ENCODE data around the gene CHST11. TPM values are rescaled to one million over a fixed set of nuclear protein-coding genes. Genes with fewer than 3 reads are reported as not detected.
"Not testable (repeated sequence)": the region's sequence is repeated elsewhere in the genome, so short reads cannot be mapped to it uniquely, and the experiment has no call there.

The CHST11 gene
- polyA plus RNA-seq, 4 donors, result 6.6 to 8.7 (median 7.2) TPM

- DNase-seq (ENCODE audit: low read depth in 4 of 4, low spot score in 2 of 4), result no peak
Observed at GRCh38 chr12:104596898-104597843, 140.4 kb downstream of the CHST11 start.

- DNase-seq (ENCODE audit: low read depth in 4 of 4, low spot score in 2 of 4), result no peak
Observed at GRCh38 chr12:104598342-104599271, 141.9 kb downstream of the CHST11 start.

GRCh38 chr12:104599272-104600035, 142.7 kb downstream of the CHST11 start:
- no peak for DNase-seq (ENCODE audit: low read depth in 4 of 4, low spot score in 2 of 4)

GRCh38 chr12:104600036-104600712, 143.4 kb downstream of the CHST11 start:
- no peak for DNase-seq (ENCODE audit: low read depth in 4 of 4, low spot score in 2 of 4)

- no peak for DNase-seq (ENCODE audit: low read depth in 4 of 4, low spot score in 2 of 4)
Observed at GRCh38 chr12:104600790-104601739, 144.3 kb downstream of the CHST11 start.

GRCh38 chr12:104602406-104602805, 145.7 kb downstream of the CHST11 start:
- no peak for DNase-seq (ENCODE audit: low read depth in 4 of 4, low spot score in 2 of 4)

- no peak for DNase-seq (ENCODE audit: low read depth in 4 of 4, low spot score in 2 of 4)
Observed at GRCh38 chr12:104602896-104603295, 146.1 kb downstream of the CHST11 start.

GRCh38 chr12:104603545-104603973, 146.8 kb downstream of the CHST11 start:
- DNase-seq (ENCODE audit: low read depth in 4 of 4, low spot score in 2 of 4), result no peak

GRCh38 chr12:104604070-104604994, 147.6 kb downstream of the CHST11 start:
- no peak for DNase-seq (ENCODE audit: low read depth in 4 of 4, low spot score in 2 of 4)

- no peak for DNase-seq (ENCODE audit: low read depth in 4 of 4, low spot score in 2 of 4)
Observed at GRCh38 chr12:104604995-104605675, 148.4 kb downstream of the CHST11 start.

GRCh38 chr12:104605685-104606084, 148.9 kb downstream of the CHST11 start:
- DNase-seq (ENCODE audit: low read depth in 4 of 4, low spot score in 2 of 4), result no peak

- no peak for DNase-seq (ENCODE audit: low read depth in 4 of 4, low spot score in 2 of 4)
Observed at GRCh38 chr12:104608998-104609397, 152.2 kb downstream of the CHST11 start.

GRCh38 chr12:104609445-104609844, 152.7 kb downstream of the CHST11 start:
- no peak for DNase-seq (ENCODE audit: low read depth in 4 of 4, low spot score in 2 of 4)

GRCh38 chr12:104610513-104611235, 153.9 kb downstream of the CHST11 start:
- DNase-seq (ENCODE audit: low read depth in 4 of 4, low spot score in 2 of 4), result no peak

- no peak for DNase-seq (ENCODE audit: low read depth in 4 of 4, low spot score in 2 of 4)
Observed at GRCh38 chr12:104611671-104612070, 154.9 kb downstream of the CHST11 start.

GRCh38 chr12:104613372-104613771, 156.6 kb downstream of the CHST11 start:
- not testable (repeated sequence) for DNase-seq (ENCODE audit: low read depth in 4 of 4, low spot score in 2 of 4)

All from left renal cortex interstitium (tissue), 4 donors.